Type B pancreatic cell (in vitro differentiated cells): ENCODE data around the gene LRRC30. TPM values are rescaled to one million over a fixed set of nuclear protein-coding genes. Genes with fewer than 3 reads are reported as not detected.

Source experiments
- DNase-seq: peaks from one replicate; pipeline ENCODE4 v3.0.0; 2021; ENCODE audit warnings: mixed read lengths; ENCODE audit not compliant: unreplicated experiment; ENCODE audit errors: extremely low spot score
- H3K27ac Mint-ChIP-seq: 2 replicates; pipeline ENCODE4 v1.8.0; 2021; ENCODE audit warnings: mild to moderate bottlenecking, mixed read lengths
- H3K27me3 Mint-ChIP-seq: 2 replicates; pipeline ENCODE4 v1.8.0; 2021; ENCODE audit warnings: mixed read lengths
- H3K36me3 Mint-ChIP-seq: 2 replicates; pipeline ENCODE4 v1.8.0; 2021; ENCODE audit warnings: mixed read lengths
- H3K4me1 Mint-ChIP-seq: one replicate; pipeline ENCODE4 v1.8.0; 2021; ENCODE audit warnings: mixed read lengths; ENCODE audit not compliant: unreplicated experiment
- H3K4me3 Mint-ChIP-seq: 2 replicates; pipeline ENCODE4 v1.8.0; 2021; ENCODE audit warnings: mild to moderate bottlenecking, mixed read lengths
- H3K9me3 Mint-ChIP-seq: 2 replicates; pipeline ENCODE4 v1.8.0; 2021; ENCODE audit warnings: mixed read lengths
- total RNA-seq: library from RNA; stranded (reverse); gene quantifications from 2 replicates; pipeline ENCODE4 v1.2.1, GENCODE V29; 2021; ENCODE audit warnings: low replicate concordance
- TF ChIP-seq, protein P1 (sequence below): fragments of 200-600 bp; sonication (generic); conservative IDR thresholded peaks from 2 replicates; pipeline ENCODE4 v1.5.0; 2021; ENCODE audit warnings: antibody characterized with exemption, mild to moderate bottlenecking

LRRC30 gene
- total RNA-seq, 1 donor from 2014 or later: not detected

DNA sequence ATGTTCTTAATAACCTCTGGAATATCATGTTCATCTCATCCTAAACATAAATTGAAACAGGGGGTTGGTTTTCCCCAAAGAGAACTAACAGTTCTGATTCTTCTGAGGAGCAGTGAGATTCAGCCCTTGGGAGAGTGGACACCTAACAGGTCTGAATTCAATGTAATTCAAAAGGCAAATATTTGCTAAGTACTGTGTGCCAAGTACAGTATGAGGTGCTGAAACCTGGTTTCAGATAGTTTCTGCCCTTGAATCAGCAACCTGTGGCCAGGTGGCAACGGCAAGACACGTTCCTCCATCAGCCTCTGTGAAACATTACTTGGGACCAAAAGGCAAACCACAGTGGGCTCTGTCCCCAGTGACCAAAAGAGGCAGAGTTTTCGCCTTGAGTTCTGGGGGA, 1.3 kb downstream of the LRRC30 start:
- DNase-seq: no peak
- Mint-ChIP-seq H3K4me3 (no peak overlapping the region), H3K9me3 (no peaks in the 10 kb centered on the region), H3K27ac (no peak overlapping the region), H3K36me3 (no peaks in the 10 kb centered on the region), H3K27me3 (peaks cover 18% of the 10 kb centered on the region), H3K4me1 (no peaks in the 10 kb centered on the region)
- TF ChIP-seq, protein P1, sequence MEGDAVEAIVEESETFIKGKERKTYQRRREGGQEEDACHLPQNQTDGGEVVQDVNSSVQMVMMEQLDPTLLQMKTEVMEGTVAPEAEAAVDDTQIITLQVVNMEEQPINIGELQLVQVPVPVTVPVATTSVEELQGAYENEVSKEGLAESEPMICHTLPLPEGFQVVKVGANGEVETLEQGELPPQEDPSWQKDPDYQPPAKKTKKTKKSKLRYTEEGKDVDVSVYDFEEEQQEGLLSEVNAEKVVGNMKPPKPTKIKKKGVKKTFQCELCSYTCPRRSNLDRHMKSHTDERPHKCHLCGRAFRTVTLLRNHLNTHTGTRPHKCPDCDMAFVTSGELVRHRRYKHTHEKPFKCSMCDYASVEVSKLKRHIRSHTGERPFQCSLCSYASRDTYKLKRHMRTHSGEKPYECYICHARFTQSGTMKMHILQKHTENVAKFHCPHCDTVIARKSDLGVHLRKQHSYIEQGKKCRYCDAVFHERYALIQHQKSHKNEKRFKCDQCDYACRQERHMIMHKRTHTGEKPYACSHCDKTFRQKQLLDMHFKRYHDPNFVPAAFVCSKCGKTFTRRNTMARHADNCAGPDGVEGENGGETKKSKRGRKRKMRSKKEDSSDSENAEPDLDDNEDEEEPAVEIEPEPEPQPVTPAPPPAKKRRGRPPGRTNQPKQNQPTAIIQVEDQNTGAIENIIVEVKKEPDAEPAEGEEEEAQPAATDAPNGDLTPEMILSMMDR: no peak

DNA sequence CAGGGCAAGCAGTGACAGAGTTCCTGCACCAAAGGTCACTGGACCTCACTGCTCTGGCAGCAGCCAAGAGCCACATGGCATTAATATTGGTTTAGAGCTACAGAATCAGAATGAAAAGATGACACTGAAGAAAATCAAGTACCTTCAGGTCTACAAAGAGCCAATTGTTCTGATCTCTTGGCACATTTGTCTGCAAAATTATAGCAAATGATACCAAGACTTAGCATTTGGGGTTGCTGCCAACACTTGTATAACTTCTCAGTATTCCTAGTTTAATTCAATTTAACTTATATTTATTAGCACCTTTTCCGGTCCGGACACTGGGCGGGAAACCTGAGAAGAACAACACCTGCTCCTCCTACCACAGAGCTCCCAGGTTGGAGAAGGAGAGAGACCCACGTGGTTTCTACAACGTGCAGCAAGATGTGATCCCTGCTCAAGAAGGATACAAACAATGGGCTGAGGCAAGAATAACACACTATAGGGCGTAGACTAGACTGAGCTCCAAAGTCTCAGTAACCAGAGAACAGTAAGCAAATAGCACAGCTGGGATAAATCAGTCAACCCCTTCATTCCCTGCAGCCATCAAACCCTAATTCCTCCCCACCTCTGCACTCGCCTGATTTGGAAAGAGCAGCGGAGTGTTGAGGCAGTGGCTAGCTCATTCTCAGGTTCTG, 2.4 kb downstream of the LRRC30 start:
- TF ChIP-seq, protein P1: no peak
- H3K27me3 Mint-ChIP-seq: peaks cover 15% of the 10 kb centered on the region
- no peak for DNase-seq
- no peaks in the 10 kb centered on the region for H3K36me3 Mint-ChIP-seq
- H3K4me1 Mint-ChIP-seq: no peaks in the 10 kb centered on the region
- no peak overlapping the region for H3K4me3 Mint-ChIP-seq
- no peaks in the 10 kb centered on the region for H3K9me3 Mint-ChIP-seq
- H3K27ac Mint-ChIP-seq: no peak overlapping the region

DNA sequence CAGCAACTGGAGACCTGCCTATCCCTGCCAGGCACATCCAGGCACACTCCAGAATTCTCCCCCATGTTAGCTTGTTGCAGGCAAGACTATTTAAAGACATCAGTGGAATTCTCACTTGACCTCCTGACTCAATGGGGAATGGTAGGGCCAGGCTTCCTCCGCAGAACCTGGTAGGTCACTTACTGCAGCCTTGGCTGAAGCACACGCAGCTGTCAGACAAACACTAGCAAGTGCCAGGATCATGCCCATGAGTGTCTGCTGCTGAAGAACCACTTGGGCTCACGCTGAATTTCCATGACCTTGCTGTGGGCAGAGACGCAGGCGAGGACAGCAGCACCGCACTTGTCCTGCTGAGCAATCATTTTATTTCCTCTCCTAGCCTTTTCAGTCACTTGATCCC, 3.2 kb downstream of the LRRC30 start:
- Mint-ChIP-seq H3K27me3 (peaks cover 15% of the 10 kb centered on the region), H3K9me3 (no peaks in the 10 kb centered on the region), H3K27ac (no peak overlapping the region), H3K4me3 (no peak overlapping the region), H3K4me1 (no peaks in the 10 kb centered on the region), H3K36me3 (no peaks in the 10 kb centered on the region)
- DNase-seq: no peak
- TF ChIP-seq, protein P1: no peak

DNA sequence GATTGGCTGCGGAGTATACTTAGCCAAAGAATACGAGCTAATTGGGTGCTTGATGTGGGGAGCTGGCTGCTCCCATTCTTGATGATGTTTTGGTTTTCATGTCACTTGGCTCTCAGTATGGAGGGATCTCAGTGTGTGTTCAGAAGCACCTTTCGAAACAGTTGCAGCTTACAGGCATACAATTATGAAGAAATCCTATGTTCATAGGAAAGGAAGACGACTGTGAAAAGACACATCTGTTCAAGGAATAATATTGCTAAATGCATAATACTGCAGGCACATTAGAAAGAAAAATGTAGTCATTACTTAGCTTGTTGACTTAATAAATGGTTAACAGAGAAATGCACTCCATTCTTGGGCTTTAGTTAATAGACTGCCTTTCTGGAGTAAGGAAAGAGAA, 4.1 kb downstream of the LRRC30 start:
- Mint-ChIP-seq H3K27me3 (peaks cover 15% of the 10 kb centered on the region), H3K4me3 (no peak overlapping the region), H3K9me3 (no peaks in the 10 kb centered on the region), H3K4me1 (no peaks in the 10 kb centered on the region), H3K27ac (no peak overlapping the region), H3K36me3 (no peaks in the 10 kb centered on the region)
- no peak for DNase-seq
- TF ChIP-seq, protein P1: no peak

DNA sequence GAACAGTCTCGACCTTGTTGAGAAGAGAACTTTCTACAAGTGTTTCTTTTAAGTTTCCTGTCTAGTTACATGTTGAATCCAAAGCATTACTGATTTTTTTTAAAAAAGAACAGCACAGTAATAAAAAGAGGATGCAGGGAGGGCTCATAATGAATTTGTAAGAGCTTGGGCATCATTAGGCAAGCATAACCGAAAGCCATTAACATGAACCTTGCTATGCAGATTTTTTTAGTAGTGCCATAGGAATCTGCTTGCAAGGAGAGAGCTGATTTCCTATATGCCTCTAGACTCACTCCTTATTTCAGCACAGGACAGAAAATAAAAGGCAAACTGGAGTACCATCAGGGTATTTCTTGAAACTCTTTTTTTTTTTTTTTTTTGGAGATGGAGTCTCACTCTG, 5.2 kb downstream of the LRRC30 start:
- H3K4me1 Mint-ChIP-seq: no peaks in the 10 kb centered on the region
- H3K27me3 Mint-ChIP-seq: peaks cover 15% of the 10 kb centered on the region

More for the DNA sequence above, 5.2 kb downstream of the LRRC30 start:
- Mint-ChIP-seq H3K36me3 (no peaks in the 10 kb centered on the region), H3K4me3 (no peak overlapping the region), H3K27ac (no peak overlapping the region), H3K9me3 (peaks cover 6% of the 10 kb centered on the region)
- TF ChIP-seq, protein P1: no peak
- DNase-seq: no peak
